Vagina (tissue), 2 donors: Measurements from ENCODE around the gene OXER1.

Experiments used
- CTCF ChIP-seq, 3 experiments: fragments of 450-650 bp in 2 of 3; fragments of 200-600 bp in 1 of 3; sonication (generic) in 1 of 3; IDR thresholded peaks; one replicate each; pipeline ENCODE4 v1.5.1; 2017 to 2019; ENCODE audit warnings: antibody characterized with exemption in 3 of 3, mild to moderate bottlenecking in 2 of 3, moderate library complexity in 2 of 3
- POLR2AphosphoS5 ChIP-seq, 2 donors: sonication (generic); formaldehyde crosslinking; IDR thresholded peaks; one replicate each; pipeline ENCODE4 v1.9.0; 2017; ENCODE audit warnings: antibody characterized with exemption in 2 of 2, mild to moderate bottlenecking in 2 of 2, low read depth in 1 of 2; ENCODE audit not compliant: insufficient read depth in 1 of 2

- TF ChIP-seq CTCF (IDR thresholded peaks at IDR 0.05) (no peak), POLR2AphosphoS5 (IDR thresholded peaks at IDR 0.05; ENCODE audit: insufficient read depth in 1 of 2, low read depth in 1 of 2) (no peak)
These were observed 30.1 kb downstream of the OXER1 start for GRCh38 chr2:42733852-42734251.
